ENCODE measurements around the gene POLR2E. TPM values are rescaled to one million over a fixed set of nuclear protein-coding genes. Genes with fewer than 3 reads are reported as not detected.
A peak's percentile ranks its signal among the peaks of the same experiment; 100 is the strongest.
"Not testable (repeated sequence)": the region's sequence is repeated elsewhere in the genome, so short reads cannot be mapped to it uniquely, and the experiment has no call there.

POLR2E gene
- total RNA-seq, 1 experiment from 2014 or later: 128 TPM

GRCh38 chr19:1126984-1127760, 32.0 kb upstream of the POLR2E start:
- DNase-seq (ENCODE audit: low read depth): no peak

DNA sequence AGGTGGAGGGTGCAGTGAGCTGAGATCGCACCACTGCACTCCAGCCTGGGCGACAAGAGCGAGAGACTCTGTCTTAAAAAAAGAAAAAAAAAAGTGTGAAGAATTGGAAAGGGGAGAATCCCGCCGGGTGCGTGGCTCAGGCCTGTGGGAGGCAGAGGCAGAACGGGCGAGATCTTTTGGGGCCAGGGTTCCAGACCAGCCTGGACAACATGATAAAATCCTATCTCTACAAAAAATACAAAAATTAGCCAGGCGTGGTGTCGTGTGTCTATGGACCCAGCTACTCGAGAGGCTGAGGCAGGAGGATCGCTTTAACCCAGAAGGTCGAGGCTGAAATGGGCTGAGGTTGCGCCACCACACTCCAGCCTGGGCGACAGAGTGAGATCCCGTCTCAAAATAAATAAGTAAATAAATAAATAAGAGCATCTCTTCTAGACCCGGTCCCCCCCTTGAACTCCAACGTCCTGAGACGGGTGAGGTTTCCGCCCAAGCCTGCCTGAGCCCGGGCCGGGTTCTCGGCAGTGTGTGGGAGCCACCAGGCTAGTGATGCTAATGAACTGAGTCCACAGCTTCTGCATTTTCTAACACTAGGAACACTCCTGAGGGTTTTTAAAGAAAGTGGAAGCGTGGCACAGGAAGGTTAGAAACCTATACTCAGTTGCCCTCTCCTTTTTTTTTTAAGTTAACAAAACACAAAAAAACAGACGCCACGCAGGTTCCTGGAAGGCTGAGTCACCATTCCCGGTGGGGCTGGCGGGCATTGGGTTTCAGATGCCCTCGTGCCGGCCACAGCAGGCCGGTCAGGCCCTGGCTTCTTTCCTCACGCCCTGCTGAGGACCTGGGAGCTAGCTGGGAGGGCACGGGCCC, 30.7 kb upstream of the POLR2E start:
- peak; percentile 70 for DNase-seq (ENCODE audit: low read depth)

GRCh38 chr19:1123885-1124677, 28.9 kb upstream of the POLR2E start:
- no peak for DNase-seq (ENCODE audit: low read depth)

DNA sequence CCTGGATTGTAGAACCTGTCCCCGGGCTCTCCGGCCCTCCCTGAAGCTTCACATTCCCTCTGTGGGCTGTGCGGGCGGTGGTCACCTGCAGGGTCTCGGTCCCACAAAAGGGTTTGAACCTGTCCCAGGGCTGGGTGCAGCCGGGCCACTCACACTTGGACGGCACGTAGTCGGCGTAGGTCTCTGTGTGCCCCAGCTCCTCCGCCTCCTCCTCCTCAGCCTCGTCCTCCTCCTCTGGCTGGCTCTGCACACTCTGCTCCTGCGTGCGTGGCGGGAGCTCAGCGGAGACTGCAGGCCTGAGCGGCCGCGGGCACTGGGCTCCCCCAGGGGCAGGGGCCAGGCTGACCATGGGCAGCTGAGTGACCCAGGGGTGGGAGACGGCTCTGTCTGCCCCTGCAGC, 28.2 kb upstream of the POLR2E start:
- no peak for DNase-seq (ENCODE audit: low read depth)

- DNase-seq (ENCODE audit: low read depth): peak; percentile 42
Observed at GRCh38 chr19:1122972-1123363, 27.8 kb upstream of the POLR2E start.

DNA sequence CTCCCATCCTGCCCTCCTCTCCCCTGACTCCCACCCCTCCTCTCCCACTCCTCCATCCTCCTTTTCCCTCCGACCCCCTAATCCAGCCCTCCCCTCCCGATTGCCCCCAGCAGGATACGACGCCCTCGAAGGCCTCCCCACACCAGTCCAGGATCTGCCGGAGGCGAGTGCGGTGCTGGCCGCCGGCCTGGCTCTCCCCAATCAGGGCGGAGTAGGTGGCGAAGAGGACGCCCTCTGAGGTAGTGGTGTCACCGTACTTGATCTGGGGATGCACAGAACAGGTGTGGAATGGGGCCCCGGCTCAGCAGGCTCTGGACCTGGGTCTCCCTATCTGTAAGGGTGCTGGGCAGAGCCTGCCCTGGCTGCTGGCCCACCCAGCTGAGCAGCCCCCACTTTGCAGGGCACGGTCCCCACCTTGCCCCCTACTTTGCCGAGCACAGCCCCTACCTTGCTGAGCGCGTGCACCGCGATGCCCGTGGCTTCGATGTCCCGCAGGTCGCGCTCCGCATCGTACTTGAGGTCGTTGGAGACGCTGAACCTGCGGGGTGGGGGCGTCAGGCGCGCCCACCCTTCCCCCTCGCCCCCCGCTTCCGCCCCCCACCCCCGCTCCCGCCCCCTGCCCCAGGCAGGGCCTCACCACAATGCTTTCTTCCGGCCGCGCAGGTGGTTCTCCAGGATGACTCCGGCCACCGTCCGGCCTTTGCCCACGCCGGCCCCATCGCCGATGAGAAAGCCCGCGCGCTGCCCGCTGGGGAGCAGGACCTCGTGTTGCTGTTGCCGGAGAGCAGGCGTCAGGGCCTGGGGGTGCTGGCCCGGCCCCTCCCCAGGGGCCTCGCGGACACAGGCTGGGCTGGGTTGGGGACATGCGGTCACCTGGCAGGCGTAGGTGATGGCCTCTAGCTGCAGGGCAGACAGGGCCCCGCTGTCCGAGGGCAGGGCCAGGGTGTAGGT, 27.1 kb upstream of the POLR2E start:
- DNase-seq (ENCODE audit: low read depth): no peak

DNA sequence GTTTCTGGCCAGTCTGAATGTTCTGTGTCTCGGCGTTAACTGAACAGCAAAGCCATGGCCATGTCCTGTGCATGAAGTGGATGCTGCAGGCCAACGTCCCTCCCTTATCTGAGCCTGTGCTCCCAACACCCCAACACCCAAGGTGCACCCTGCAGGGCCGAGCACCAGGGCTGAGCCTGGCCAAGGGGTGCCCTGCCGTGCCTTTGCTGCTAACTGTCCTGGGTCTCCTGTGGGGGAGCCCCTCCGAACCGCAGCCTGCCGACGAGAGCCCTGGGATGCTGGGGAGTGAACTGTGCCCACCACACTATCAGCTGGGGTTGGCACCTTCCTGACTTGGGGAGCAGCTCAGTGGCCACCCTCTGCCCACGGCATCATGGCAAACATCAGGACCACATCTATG, 26.2 kb upstream of the POLR2E start:
- DNase-seq (ENCODE audit: low read depth): no peak

- DNase-seq (ENCODE audit: low read depth): no peak
Observed at GRCh38 chr19:1119475-1120217, 24.5 kb upstream of the POLR2E start.

- no peak for DNase-seq (ENCODE audit: low read depth)
Observed at GRCh38 chr19:1118999-1119398, 23.8 kb upstream of the POLR2E start.

DNA sequence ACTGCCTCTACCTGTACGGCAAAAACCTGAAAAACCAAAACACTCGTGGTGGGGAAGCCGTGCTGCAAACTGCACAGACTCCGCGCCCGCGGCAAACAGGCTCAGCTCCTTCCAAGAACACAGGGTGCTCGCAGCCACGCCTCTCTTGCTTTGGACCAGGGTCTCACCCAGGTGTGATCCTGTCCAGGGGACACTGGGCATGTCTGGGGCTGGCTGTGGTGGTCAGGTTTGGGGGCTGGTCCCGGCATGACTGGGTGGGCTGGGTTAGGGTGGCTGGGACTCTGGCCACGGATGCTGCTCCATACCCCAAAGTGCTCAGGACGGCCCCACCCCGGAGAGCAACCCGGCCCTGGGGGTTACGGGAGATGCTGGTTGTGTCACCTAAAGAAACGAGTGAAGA, 22.5 kb upstream of the POLR2E start:
- no peak for DNase-seq (ENCODE audit: low read depth)

GRCh38 chr19:1116726-1117581, 21.8 kb upstream of the POLR2E start:
- DNase-seq (ENCODE audit: low read depth): no peak

DNA sequence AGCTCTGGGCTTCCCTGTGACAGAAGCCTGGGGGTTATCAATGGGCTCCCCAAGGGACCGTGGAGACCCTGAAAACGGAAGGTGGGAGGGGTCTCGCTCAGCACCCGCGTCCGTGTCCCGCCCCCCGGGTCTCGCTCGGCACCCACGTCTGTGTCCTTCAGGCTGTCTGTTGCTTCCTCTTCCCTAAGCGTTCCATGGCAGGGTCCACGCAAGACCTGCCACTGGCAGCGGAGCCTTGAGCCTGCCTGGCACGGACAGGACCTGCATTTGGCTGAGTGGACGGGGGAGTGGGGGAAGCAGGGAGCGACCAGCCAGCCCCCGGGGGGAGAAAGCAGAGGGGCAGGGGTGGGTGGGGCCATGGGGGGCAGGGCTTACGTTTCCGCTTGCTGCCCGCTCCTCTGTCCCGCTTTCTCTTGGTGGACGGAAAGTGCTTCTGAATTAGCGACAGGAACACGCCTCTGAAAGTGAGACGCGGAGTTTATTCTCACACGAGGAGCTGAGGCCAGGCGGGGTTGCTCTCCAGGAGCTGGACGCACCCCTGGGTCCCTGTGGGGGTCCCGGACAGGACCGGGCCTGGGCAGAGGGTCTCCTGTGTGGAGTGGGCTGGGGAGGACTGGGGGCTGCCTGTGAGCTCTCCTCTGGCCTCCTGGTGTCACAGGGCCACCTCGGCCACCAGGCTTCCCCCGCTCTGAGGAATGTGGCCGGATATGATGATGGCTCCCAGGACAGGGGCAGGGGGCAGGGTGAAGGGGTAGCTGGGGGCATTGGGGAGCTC, 20.7 kb upstream of the POLR2E start:
- no peak for DNase-seq (ENCODE audit: low read depth)

GRCh38 chr19:1114728-1115127, 19.6 kb upstream of the POLR2E start:
- DNase-seq (ENCODE audit: low read depth): not testable (repeated sequence)

- no peak for DNase-seq (ENCODE audit: low read depth)
Observed at GRCh38 chr19:1113986-1114483, 18.9 kb upstream of the POLR2E start.

DNA sequence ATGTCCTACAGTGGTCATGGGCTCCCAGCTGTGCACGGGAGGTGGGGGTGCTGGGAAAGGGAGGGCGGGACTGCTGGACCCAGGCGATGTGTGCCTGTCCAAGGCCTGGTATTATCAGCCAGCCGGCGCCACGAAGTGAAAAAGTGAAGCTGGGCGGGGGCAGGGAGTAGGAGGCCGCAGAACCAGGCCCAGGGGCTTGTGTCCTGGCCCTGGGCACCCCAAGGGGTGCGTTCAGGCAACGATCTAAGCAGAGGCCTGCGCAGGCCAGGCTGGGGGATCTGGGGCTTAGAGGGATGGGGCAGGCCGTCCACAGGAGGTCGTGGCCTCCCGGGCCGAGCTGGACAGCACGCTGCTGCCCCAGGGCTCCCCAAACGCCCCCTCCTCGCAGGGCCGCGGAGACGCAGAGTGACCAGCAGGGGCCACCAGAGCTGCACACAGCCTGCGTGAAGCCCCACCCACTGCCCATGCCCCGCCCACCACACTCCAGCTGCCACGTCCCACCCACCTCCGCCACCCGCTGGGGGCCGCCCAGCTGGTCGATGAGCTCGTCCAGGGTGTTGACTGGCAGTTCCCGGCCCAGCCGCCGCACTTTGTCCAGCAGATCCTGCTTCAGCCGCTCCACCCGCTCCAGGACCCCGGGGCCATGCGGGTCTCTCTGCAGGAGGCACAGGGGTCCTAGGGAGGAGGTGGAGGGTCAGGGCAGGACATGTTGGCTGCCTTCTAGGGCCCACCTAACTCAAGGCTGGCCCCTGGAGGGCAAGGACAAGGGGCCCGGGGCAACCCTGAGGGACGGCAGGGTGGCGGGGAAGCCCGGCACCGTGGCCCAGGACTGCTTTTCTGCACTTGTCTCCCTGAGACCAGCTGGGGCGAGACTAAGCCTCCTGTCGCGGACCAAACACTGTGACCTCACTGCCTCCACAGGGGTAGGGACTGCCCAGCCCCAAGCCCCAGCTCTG, 18.1 kb upstream of the POLR2E start:
- DNase-seq (ENCODE audit: low read depth): peak; percentile 81

GRCh38 chr19:1112268-1113029, 17.3 kb upstream of the POLR2E start:
- DNase-seq (ENCODE audit: low read depth): no peak

Data from RPMI7951 (cell line).